Measurements from ENCODE around the gene PPFIBP2.

GRCh38 chr11:7509966-7510365 lies 3.8 kb upstream of the PPFIBP2 start:
- TF ChIP-seq CTCF (IDR thresholded peaks at IDR 0.05) (no peak), EZH2phosphoT487 (IDR thresholded peaks at IDR 0.05) (no peak)

All from neural progenitor cell (in vitro differentiated cells).